Glutamatergic neuron (in vitro differentiated cells): ENCODE measurements around the gene TANK. TPM values are rescaled to one million over a fixed set of nuclear protein-coding genes. Genes with fewer than 3 reads are reported as not detected.

ENCODE experiments used
- DNase-seq: peaks from one replicate; pipeline ENCODE4 v3.0.0; 2022
- H3K27ac Mint-ChIP-seq: one replicate; pipeline ENCODE4 v1.8.0; 2020; ENCODE audit warnings: mild to moderate bottlenecking, mixed read lengths, inconsistent platforms; ENCODE audit not compliant: unreplicated experiment
- H3K27me3 Mint-ChIP-seq: one replicate; pipeline ENCODE4 v1.8.0; 2020; ENCODE audit warnings: mild to moderate bottlenecking, moderate library complexity, mixed read lengths, inconsistent platforms; ENCODE audit not compliant: unreplicated experiment
- H3K36me3 Mint-ChIP-seq: one replicate; pipeline ENCODE4 v1.8.0; 2020; ENCODE audit warnings: mild to moderate bottlenecking, mixed read lengths, inconsistent platforms; ENCODE audit not compliant: unreplicated experiment
- H3K4me1 Mint-ChIP-seq: one replicate; pipeline ENCODE4 v1.8.0; 2020; ENCODE audit warnings: mild to moderate bottlenecking, low read depth, mixed read lengths, inconsistent platforms; ENCODE audit not compliant: unreplicated experiment
- H3K4me3 Mint-ChIP-seq: one replicate; pipeline ENCODE4 v1.8.0; 2020; ENCODE audit warnings: mild to moderate bottlenecking, mixed read lengths, inconsistent platforms; ENCODE audit not compliant: unreplicated experiment
- H3K9me3 Mint-ChIP-seq: one replicate; pipeline ENCODE4 v1.8.0; 2020; ENCODE audit warnings: mild to moderate bottlenecking, moderate library complexity, mixed read lengths, inconsistent platforms; ENCODE audit not compliant: unreplicated experiment
- CTCF ChIP-seq: fragments of 200-600 bp; sonication (generic); IDR thresholded peaks from one replicate; pipeline ENCODE4 v1.5.0; 2021; ENCODE audit not compliant: partially characterized antibody, unreplicated experiment
- total RNA-seq: library from RNA; stranded (reverse); fragmentation: NEBNext Ultra II Directional; extraction: Animal tissue kit (Norgen Biotek cat#: 25700); gene quantifications from one replicate; pipeline ENCODE4 v1.2.1, GENCODE V29; 2021; ENCODE audit not compliant: unreplicated experiment

TANK gene
- total RNA-seq, 1 donor from 2014 or later, result 45.9 TPM

GRCh38 chr2:161166538-161167409, 6.5 kb downstream of the TANK start:
- H3K36me3 Mint-ChIP-seq, result no peaks in the 10 kb centered on the region
- H3K27me3 Mint-ChIP-seq, result peaks cover 2% of the 10 kb centered on the region
- no peak for DNase-seq
- H3K9me3 Mint-ChIP-seq, result no peaks in the 10 kb centered on the region
- H3K4me1 Mint-ChIP-seq, result peaks cover 9% of the 10 kb centered on the region
- no peak overlapping the region for H3K27ac Mint-ChIP-seq
- TF ChIP-seq CTCF, result no peak
- no peak overlapping the region for H3K4me3 Mint-ChIP-seq

DNA sequence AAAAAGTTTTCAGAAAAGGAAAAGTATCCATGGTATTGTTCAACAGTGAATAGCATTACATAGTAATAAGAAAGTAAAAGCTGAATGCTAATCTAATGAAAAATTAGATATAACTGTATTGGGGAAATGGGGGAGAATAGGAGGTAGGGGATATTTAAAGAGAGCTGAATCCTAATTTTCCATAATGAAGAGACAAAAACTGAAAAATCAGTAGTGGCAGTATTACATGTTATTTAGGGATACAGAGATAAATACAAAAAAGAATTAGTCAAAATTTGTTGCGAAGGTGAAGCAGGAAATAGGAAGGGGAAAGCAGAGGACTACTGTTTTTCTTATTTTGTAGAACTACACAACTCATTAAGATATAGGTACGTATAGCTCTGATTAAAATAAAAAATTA, 9.1 kb downstream of the TANK start:
- H3K27ac Mint-ChIP-seq, result no peak overlapping the region
- peaks cover 6% of the 10 kb centered on the region for H3K4me1 Mint-ChIP-seq
- H3K36me3 Mint-ChIP-seq, result no peaks in the 10 kb centered on the region
- no peak overlapping the region for H3K4me3 Mint-ChIP-seq
- no peak for DNase-seq
- no peak for TF ChIP-seq CTCF
- peaks cover 2% of the 10 kb centered on the region for H3K27me3 Mint-ChIP-seq
- no peaks in the 10 kb centered on the region for H3K9me3 Mint-ChIP-seq

- Mint-ChIP-seq H3K9me3 (no peaks in the 10 kb centered on the region), H3K36me3 (no peaks in the 10 kb centered on the region), H3K27me3 (peaks cover 2% of the 10 kb centered on the region), H3K4me1 (peaks cover 6% of the 10 kb centered on the region), H3K4me3 (no peak overlapping the region), H3K27ac (no peak overlapping the region)
- no peak for TF ChIP-seq CTCF
- no peak for DNase-seq
Measured at GRCh38 chr2:161170377-161170776, 10.1 kb downstream of the TANK start.

DNA sequence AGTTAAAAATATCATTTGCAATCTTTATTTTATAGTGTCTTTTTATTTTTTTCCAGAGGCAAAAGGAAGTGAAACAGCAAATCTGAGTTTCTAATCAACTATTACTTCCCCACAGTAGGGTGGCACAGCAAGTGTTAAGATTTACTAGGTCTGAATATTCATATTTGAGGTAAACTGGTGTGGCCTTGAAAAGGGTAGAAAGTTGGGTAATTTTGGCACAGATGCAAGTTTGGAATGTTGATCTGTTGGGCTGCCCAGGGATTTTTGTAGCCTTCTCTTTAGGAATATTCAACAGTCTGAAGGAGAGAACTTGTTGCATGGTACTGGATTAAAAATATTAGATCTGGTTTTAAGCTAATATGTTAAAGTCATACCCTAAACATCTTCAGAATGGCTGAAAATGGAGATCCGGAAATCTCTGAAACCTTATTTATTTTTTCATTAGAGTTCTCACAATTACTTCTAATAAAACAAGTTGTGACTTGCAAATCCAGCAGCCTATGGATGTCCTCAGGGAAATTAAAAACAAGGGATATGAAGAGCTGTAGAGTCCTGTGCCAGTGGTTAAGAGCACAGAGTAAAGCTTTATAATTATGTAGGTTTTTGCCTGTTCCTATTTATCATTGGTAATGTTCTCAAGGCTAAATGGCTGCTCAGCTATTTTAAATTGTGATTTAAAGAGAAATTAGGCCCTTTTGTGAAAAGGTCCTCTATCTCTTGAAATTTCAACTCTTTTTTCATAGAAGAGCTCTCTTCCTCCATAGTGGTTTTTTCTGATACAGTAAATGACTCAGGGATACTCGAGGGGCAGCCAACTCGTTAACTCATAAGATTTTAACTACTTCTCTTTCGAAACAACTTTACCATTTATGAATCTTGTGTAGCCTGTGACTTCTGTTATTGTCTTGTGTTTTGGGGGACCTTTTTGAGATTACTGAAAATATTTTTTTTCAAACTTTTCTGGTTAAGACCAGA, 11.0 kb downstream of the TANK start:
- Mint-ChIP-seq H3K36me3 (no peaks in the 10 kb centered on the region), H3K9me3 (no peaks in the 10 kb centered on the region), H3K4me3 (peak overlapping the region; percentile 35), H3K27ac (peak overlapping the region; percentile 62), H3K27me3 (peaks cover 2% of the 10 kb centered on the region), H3K4me1 (peaks cover 6% of the 10 kb centered on the region)
- no peak for TF ChIP-seq CTCF
- no peak for DNase-seq
